SK-N-SH (cell line): ENCODE data around the gene DAB2IP. TPM values are rescaled to one million over a fixed set of nuclear protein-coding genes. Genes with fewer than 3 reads are reported as not detected.

Experiments
- CTCF ChIA-PET: fragments of 300-600, 350-600 bp; formaldehyde crosslinking; extraction: SDS; loops from one replicate; lab custom pipeline; 2021; lab: Yijun Ruan, JAX
- POLR2A ChIA-PET: fragments of 350-600 bp; sonication (Branson Sonifier 250); formaldehyde crosslinking; extraction: SDS; loops from one replicate; lab custom pipeline; 2020; ENCODE audit warnings: antibody characterized with exemption, inconsistent platforms; lab: Yijun Ruan, JAX
- DNase-seq: peaks from one replicate; pipeline ENCODE4 v3.0.0; 2012
- H2AFZ ChIP-seq: fragments of 200-600 bp; sonication (generic); 2 replicates; pipeline ENCODE4 v1.8.1; 2016; ENCODE audit warnings: antibody characterized with exemption, mild to moderate bottlenecking, low read depth
- H3F3A ChIP-seq: fragments of 200-600 bp; sonication (generic); replicated peaks from 2 replicates; pipeline ENCODE3; 2016; ENCODE audit warnings: antibody characterized with exemption, mild to moderate bottlenecking; ENCODE audit not compliant: insufficient read depth
- H3K27ac ChIP-seq, 2 experiments: fragments of 200-500 bp in 1 of 2; fragments of 200-600 bp in 1 of 2; sonication (Bioruptor generic) in 1 of 2; sonication (generic), shearing (Covaris generic) in 1 of 2; 2 replicates each; pipeline versions ENCODE4 v1.5.1 to v1.6.1; 2014 to 2016; ENCODE audit warnings: low read depth in 2 of 2, inconsistent platforms in 1 of 2, low read length in 1 of 2, mild to moderate bottlenecking in 1 of 2, mixed read lengths in 1 of 2
- H3K27me3 ChIP-seq: fragments of 200-600 bp; sonication (generic), shearing (Covaris generic); 2 replicates; pipeline ENCODE4 v1.6.1; 2016; ENCODE audit warnings: mixed run types; ENCODE audit not compliant: insufficient read depth
- H3K36me3 ChIP-seq, 2 experiments: fragments of 200-500 bp in 1 of 2; fragments of 200-600 bp in 1 of 2; sonication (Bioruptor generic) in 1 of 2; sonication (generic) in 1 of 2; replicated peaks in 1 of 2; 2 replicates each; pipeline versions ENCODE3 to v1.5.1; 2014 to 2016; ENCODE audit warnings: low read length in 1 of 2, mild to moderate bottlenecking in 1 of 2; ENCODE audit not compliant: insufficient read depth in 2 of 2, control insufficient read depth in 1 of 2
- H3K4me1 ChIP-seq, 2 experiments: fragments of 200-500 bp in 1 of 2; fragments of 200-600 bp in 1 of 2; sonication (Bioruptor generic) in 1 of 2; sonication (generic), shearing (Covaris generic) in 1 of 2; 2 replicates each; pipeline versions ENCODE4 v1.5.1 to v1.6.1; 2014 to 2016; ENCODE audit warnings: low read depth in 1 of 2, low read length in 1 of 2, mixed run types in 1 of 2; ENCODE audit not compliant: insufficient read depth in 2 of 2, control insufficient read depth in 1 of 2
- H3K4me2 ChIP-seq: fragments of 200-600 bp; sonication (generic), shearing (Covaris generic); 2 replicates; pipeline ENCODE4 v1.6.1; 2017; ENCODE audit warnings: mixed run types
- H3K4me3 ChIP-seq, 2 experiments: fragments of 200-500 bp in 1 of 2; fragments of 200-600 bp in 1 of 2; sonication (Bioruptor generic) in 1 of 2; sonication (generic), shearing (Covaris generic) in 1 of 2; 2 replicates each; pipeline versions ENCODE4 v1.5.1 to v1.8.1; 2014 to 2016; ENCODE audit warnings: low read depth in 2 of 2, inconsistent platforms in 1 of 2, low read length in 1 of 2, mild to moderate bottlenecking in 1 of 2, mixed read lengths in 1 of 2, moderate library complexity in 1 of 2
- H3K79me2 ChIP-seq: fragments of 200-600 bp; sonication (generic); 2 replicates; pipeline ENCODE4 v1.8.1; 2017; ENCODE audit warnings: mild to moderate bottlenecking; ENCODE audit not compliant: insufficient read depth
- H3K9ac ChIP-seq: fragments of 200-600 bp; sonication (generic); 2 replicates; pipeline ENCODE4 v1.6.1; 2017; ENCODE audit warnings: mixed run types
- H3K9me2 ChIP-seq: fragments of 200-600 bp; sonication (generic); 2 replicates; pipeline ENCODE4 v1.6.1; 2017; ENCODE audit warnings: mixed run types
- H3K9me3 ChIP-seq: fragments of 200-600 bp; sonication (generic); 2 replicates; pipeline ENCODE4 v1.6.1; 2017; ENCODE audit warnings: mixed run types, mild to moderate bottlenecking, moderate library complexity
- H4K20me1 ChIP-seq: fragments of 200-600 bp; sonication (generic); 2 replicates; pipeline ENCODE4 v1.6.1; 2017; ENCODE audit warnings: mild to moderate bottlenecking, mixed run types; ENCODE audit not compliant: insufficient read depth
- CHD2 ChIP-seq: fragments of 150-350 bp; IDR thresholded peaks from 2 replicates; pipeline ENCODE4 v1.6.1; 2018; ENCODE audit warnings: low read length; ENCODE audit not compliant: partially characterized antibody
- EP300 ChIP-seq, 2 experiments: IDR thresholded peaks; 2 replicates each; pipeline versions ENCODE4 v1.4.0 to v1.6.1; 2012; ENCODE audit warnings: borderline replicate concordance in 1 of 2, low read depth in 1 of 2, low read length in 1 of 2
- EZH2phosphoT487 ChIP-seq: fragments of 200-600 bp; sonication (generic); IDR thresholded peaks from 2 replicates; pipeline ENCODE4 v1.6.1; 2017; ENCODE audit warnings: low read depth, mixed run types, mild to moderate bottlenecking, antibody characterized with exemption, moderate library complexity, borderline replicate concordance
- FOXM1 ChIP-seq: IDR thresholded peaks from 2 replicates; pipeline ENCODE4 v1.4.0; 2012; ENCODE audit warnings: low read depth, mild to moderate bottlenecking
- GABPA ChIP-seq: IDR thresholded peaks from 2 replicates; pipeline ENCODE4 v1.4.0; 2012; ENCODE audit warnings: low read depth, mild to moderate bottlenecking
- GATA2 ChIP-seq: sonication (generic); formaldehyde crosslinking; IDR thresholded peaks from 2 replicates; pipeline ENCODE4 v1.5.0; 2020; ENCODE audit warnings: mild to moderate bottlenecking, missing genetic modification reagents
- JUND ChIP-seq: IDR thresholded peaks from 2 replicates; pipeline ENCODE4 v1.4.0; 2012
- MXI1 ChIP-seq: IDR thresholded peaks from 2 replicates; pipeline ENCODE4 v1.6.1; 2012; ENCODE audit warnings: mild to moderate bottlenecking, low read depth, low read length, improper control_type of control experiment
- NFIC ChIP-seq: IDR thresholded peaks from 2 replicates; pipeline ENCODE4 v1.4.0; 2012; ENCODE audit warnings: borderline replicate concordance
- POLR2AphosphoS5 ChIP-seq: IDR thresholded peaks from 2 replicates; pipeline ENCODE4 v1.6.1; 2012; ENCODE audit warnings: low read depth, low read length
- RAD21 ChIP-seq: IDR thresholded peaks from 2 replicates; pipeline ENCODE4 v1.6.1; 2012; ENCODE audit warnings: mild to moderate bottlenecking, low read length
- RCOR1 ChIP-seq: fragments of 150-350 bp; IDR thresholded peaks from 2 replicates; pipeline ENCODE4 v1.6.1; 2017; ENCODE audit warnings: antibody characterized with exemption, low read length
- RXRA ChIP-seq: IDR thresholded peaks from 2 replicates; pipeline ENCODE4 v1.4.0; 2012; ENCODE audit warnings: low read depth, mild to moderate bottlenecking, borderline replicate concordance
- SIN3A ChIP-seq: IDR thresholded peaks from 2 replicates; pipeline ENCODE4 v1.6.1; 2012; ENCODE audit warnings: low read depth, mild to moderate bottlenecking, low read length, moderate library complexity, borderline replicate concordance
- SMC3 ChIP-seq: IDR thresholded peaks from 2 replicates; pipeline ENCODE4 v1.6.1; 2012; ENCODE audit warnings: low read depth, low read length, improper control_type of control experiment
- TCF12 ChIP-seq: IDR thresholded peaks from 2 replicates; pipeline ENCODE4 v1.4.0; 2012
- YY1 ChIP-seq: IDR thresholded peaks from 2 replicates; pipeline ENCODE4 v1.4.0; 2012; ENCODE audit warnings: low read depth, mild to moderate bottlenecking
- WGBS: methylation state at CpG from one replicate; pipeline ENCODE4 v1.1.6; 2017; ENCODE audit warnings: low lambda C conversion rate; 5-methylcytosine and 5-hydroxymethylcytosine counted together
- polyA plus RNA-seq, 3 experiments: library from polyadenylated mRNA; depleted of rRNA; stranded (reverse); fragments of >200 nt; gene quantifications; 2 replicates each; pipeline ENCODE4 v1.2.3, GENCODE V29; 2012
- TF ChIP-seq, protein P1 (sequence below): fragments of 200-600 bp; sonication (generic); IDR thresholded peaks from 2 replicates; pipeline ENCODE4 v1.6.1; 2017; ENCODE audit warnings: antibody characterized with exemption, mild to moderate bottlenecking, moderate library complexity
- TF ChIP-seq, protein P2 (sequence below): fragments of 150-350 bp; IDR thresholded peaks from 2 replicates; pipeline ENCODE4 v1.6.1; 2017; ENCODE audit warnings: antibody characterized with exemption, low read length, low read depth, borderline replicate concordance
- TF ChIP-seq, protein P3 (sequence below): IDR thresholded peaks from 2 replicates; pipeline ENCODE4 v1.4.0; 2012; ENCODE audit warnings: low read depth, borderline replicate concordance

Gene DAB2IP
- polyA plus RNA-seq, 1 of the 3 experiments (the other 2 are of a cell fraction) = 21.4 TPM

DNA sequence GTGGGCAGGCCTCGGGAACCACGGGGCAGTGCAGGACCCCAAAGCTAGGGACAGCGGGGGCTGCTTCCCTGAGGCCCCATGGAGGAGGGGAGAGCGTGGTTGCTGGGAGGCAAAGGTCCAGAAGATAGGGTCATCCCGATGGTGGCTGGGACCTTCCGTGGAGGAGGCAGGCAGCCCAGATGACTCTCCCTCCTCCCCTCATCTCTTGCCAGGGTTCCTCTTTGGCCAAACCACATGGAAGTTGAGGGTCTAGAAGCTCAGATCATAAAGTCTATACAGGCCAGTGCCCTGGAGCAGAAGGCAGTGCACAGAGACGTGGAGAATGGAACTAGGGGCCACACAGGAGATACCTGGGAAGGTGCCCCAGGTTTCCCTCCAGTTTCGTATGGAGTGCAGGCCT lies 22.6 kb downstream of the DAB2IP start:
- ChIA-PET CTCF (interaction anchor here (0.6 to 3.3 kb wide), 10 partner anchors 11 to 231 kb away, joined by 3 to 17 read pairs (median 4); no protein-coding TSS in a partner anchor), POLR2A (interaction anchor here (0.6 kb wide), 1 partner anchor 56 kb away, joined by 4 read pairs; no protein-coding TSS in a partner anchor)
- TF ChIP-seq NFIC (no peak), POLR2AphosphoS5 (no peak), RXRA (no peak), YY1 (no peak), GATA2 (no peak), SMC3 (no peak), RCOR1 (no peak), EZH2phosphoT487 (no peak), FOXM1 (no peak), RAD21 (no peak), EP300 (IDR thresholded peaks at IDR 0.05; ENCODE audit: borderline replicate concordance in 1 of 2, low read depth in 1 of 2, low read length in 1 of 2) (no peak)
- TF ChIP-seq, protein P1, sequence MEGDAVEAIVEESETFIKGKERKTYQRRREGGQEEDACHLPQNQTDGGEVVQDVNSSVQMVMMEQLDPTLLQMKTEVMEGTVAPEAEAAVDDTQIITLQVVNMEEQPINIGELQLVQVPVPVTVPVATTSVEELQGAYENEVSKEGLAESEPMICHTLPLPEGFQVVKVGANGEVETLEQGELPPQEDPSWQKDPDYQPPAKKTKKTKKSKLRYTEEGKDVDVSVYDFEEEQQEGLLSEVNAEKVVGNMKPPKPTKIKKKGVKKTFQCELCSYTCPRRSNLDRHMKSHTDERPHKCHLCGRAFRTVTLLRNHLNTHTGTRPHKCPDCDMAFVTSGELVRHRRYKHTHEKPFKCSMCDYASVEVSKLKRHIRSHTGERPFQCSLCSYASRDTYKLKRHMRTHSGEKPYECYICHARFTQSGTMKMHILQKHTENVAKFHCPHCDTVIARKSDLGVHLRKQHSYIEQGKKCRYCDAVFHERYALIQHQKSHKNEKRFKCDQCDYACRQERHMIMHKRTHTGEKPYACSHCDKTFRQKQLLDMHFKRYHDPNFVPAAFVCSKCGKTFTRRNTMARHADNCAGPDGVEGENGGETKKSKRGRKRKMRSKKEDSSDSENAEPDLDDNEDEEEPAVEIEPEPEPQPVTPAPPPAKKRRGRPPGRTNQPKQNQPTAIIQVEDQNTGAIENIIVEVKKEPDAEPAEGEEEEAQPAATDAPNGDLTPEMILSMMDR = no peak
- no peaks in the 10 kb centered on the region for H3K9me3 ChIP-seq
- H3K4me1 ChIP-seq = peaks cover 19 to 25% of the 10 kb centered on the region in 2 experiments; a peak in 3 of 4 replicates
- no peaks in the 10 kb centered on the region for H3K79me2 ChIP-seq
- H3K4me2 ChIP-seq = 0 out of 2 replicates have a peak overlapping the region, but pooled peaks have one; percentile 54
- H3K27me3 ChIP-seq = no peaks in the 10 kb centered on the region
- no peak overlapping the region for H3K9ac ChIP-seq
- no peaks in the 10 kb centered on the region for H3K36me3 ChIP-seq
- no peak for DNase-seq
- no peak overlapping the region for H2AFZ ChIP-seq
- H4K20me1 ChIP-seq = peaks cover 6% of the 10 kb centered on the region; the same call in 1 of the 2 replicates
- H3K4me3 ChIP-seq = no peak overlapping the region
- 94% methylated on average over 7 of the region's 8 CpGs for WGBS
- H3F3A ChIP-seq = no peaks in the 10 kb centered on the region
- no peaks in the 10 kb centered on the region for H3K9me2 ChIP-seq
- H3K27ac ChIP-seq = no peak overlapping the region

DNA sequence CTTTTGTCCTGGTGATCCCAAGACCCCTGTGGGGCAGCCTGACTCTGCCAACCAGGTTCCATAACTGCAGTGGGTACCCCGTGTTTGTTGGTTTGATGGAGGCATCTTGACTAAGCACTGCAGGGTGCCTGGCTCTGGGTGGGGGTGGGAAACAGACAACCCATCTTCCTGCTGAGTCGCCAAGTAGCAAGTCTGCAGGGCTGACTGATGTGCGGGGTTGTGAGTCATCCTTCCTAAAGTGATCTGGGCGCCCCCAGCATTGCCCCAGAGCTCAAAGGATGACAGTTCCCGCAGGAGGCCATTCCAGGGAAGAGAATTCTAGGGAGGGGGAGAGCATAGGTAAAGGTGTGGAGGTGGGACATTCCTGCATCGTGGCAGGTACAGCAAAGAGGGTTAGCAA lies 23.5 kb downstream of the DAB2IP start:
- Histone ChIP-seq H3K27me3 (no peaks in the 10 kb centered on the region), H4K20me1 (peaks cover 6% of the 10 kb centered on the region; the same call in 1 of the 2 replicates), H3K79me2 (no peaks in the 10 kb centered on the region), H3K4me3 (no peak overlapping the region), H3K4me1 (peaks cover 19 to 25% of the 10 kb centered on the region in 2 experiments; a peak in 3 of 4 replicates), H2AFZ (no peak overlapping the region), H3K4me2 (peak overlapping the region; percentile 54; the same call in 1 of the 2 replicates), H3K9me2 (no peaks in the 10 kb centered on the region), H3K36me3 (no peaks in the 10 kb centered on the region), H3K9ac (no peak overlapping the region), H3F3A (no peaks in the 10 kb centered on the region), H3K9me3 (no peaks in the 10 kb centered on the region), H3K27ac (no peak overlapping the region; a peak in 1 of 4 replicates)
- POLR2A ChIA-PET = no interaction called here
- DNase-seq = no peak
- 40% methylated on average over 4 of the region's 6 CpGs for WGBS
- CTCF ChIA-PET = interaction anchor here (0.6 to 13.8 kb wide), 10 partner anchors 10 to 124 kb away, joined by 3 to 194 read pairs (median 4); no protein-coding TSS in a partner anchor
- TF ChIP-seq RAD21 (no peak), GABPA (no peak), JUND (peak; percentile 58), SIN3A (no peak), TCF12 (peak; percentile 18; the same call in 1 of the 2 replicates), CHD2 (no peak), MXI1 (no peak)
- TF ChIP-seq, protein P1 = no peak
- TF ChIP-seq, protein P2, sequence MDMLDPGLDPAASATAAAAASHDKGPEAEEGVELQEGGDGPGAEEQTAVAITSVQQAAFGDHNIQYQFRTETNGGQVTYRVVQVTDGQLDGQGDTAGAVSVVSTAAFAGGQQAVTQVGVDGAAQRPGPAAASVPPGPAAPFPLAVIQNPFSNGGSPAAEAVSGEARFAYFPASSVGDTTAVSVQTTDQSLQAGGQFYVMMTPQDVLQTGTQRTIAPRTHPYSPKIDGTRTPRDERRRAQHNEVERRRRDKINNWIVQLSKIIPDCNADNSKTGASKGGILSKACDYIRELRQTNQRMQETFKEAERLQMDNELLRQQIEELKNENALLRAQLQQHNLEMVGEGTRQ = no peak
- TF ChIP-seq, protein P3, sequence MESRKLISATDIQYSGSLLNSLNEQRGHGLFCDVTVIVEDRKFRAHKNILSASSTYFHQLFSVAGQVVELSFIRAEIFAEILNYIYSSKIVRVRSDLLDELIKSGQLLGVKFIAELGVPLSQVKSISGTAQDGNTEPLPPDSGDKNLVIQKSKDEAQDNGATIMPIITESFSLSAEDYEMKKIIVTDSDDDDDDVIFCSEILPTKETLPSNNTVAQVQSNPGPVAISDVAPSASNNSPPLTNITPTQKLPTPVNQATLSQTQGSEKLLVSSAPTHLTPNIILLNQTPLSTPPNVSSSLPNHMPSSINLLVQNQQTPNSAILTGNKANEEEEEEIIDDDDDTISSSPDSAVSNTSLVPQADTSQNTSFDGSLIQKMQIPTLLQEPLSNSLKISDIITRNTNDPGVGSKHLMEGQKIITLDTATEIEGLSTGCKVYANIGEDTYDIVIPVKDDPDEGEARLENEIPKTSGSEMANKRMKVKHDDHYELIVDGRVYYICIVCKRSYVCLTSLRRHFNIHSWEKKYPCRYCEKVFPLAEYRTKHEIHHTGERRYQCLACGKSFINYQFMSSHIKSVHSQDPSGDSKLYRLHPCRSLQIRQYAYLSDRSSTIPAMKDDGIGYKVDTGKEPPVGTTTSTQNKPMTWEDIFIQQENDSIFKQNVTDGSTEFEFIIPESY = no peak
